A204.1 (cell line): ENCODE measurements around the gene INTS2.
"Not testable (repeated sequence)": the region's sequence is repeated elsewhere in the genome, so short reads cannot be mapped to it uniquely, and the experiment has no call there.

ENCODE experiments used
- FAIRE-seq: peaks from 2 replicates; lab custom pipeline; 2012; peaks lifted over from hg19 to GRCh38; lab: Jason Lieb, UNC

Gene INTS2

GRCh38 chr17:61848247-61848646 is 79.5 kb downstream of the INTS2 start:
- no peak for FAIRE-seq

- FAIRE-seq = no peak
Measured at GRCh38 chr17:61847659-61848058, 80.1 kb downstream of the INTS2 start.

GRCh38 chr17:61846761-61847375 is 80.9 kb downstream of the INTS2 start:
- FAIRE-seq = no peak

GRCh38 chr17:61846088-61846487 is 81.7 kb downstream of the INTS2 start:
- no peak for FAIRE-seq

- no peak for FAIRE-seq
Measured at GRCh38 chr17:61843435-61843834, 84.3 kb downstream of the INTS2 start.

- no peak for FAIRE-seq
Measured at GRCh38 chr17:61842899-61843298, 84.9 kb downstream of the INTS2 start.

GRCh38 chr17:61839300-61839786 is 88.4 kb downstream of the INTS2 start:
- no peak for FAIRE-seq

GRCh38 chr17:61837175-61838051 is 90.4 kb downstream of the INTS2 start:
- peak; percentile 98 for FAIRE-seq

GRCh38 chr17:61836266-61837174 is 91.3 kb downstream of the INTS2 start:
- FAIRE-seq = no peak

- FAIRE-seq = no peak
Measured at GRCh38 chr17:61835606-61836005, 92.2 kb downstream of the INTS2 start.

GRCh38 chr17:61834610-61835009 is 93.2 kb downstream of the INTS2 start:
- FAIRE-seq = no peak

- no peak for FAIRE-seq
Measured at GRCh38 chr17:61833536-61834193, 94.1 kb downstream of the INTS2 start.

GRCh38 chr17:61832463-61832862 is 95.3 kb downstream of the INTS2 start:
- no peak for FAIRE-seq

GRCh38 chr17:61831099-61831498 is 96.7 kb downstream of the INTS2 start:
- no peak for FAIRE-seq

- no peak for FAIRE-seq
Measured at GRCh38 chr17:61828694-61829093, 99.1 kb downstream of the INTS2 start.

- FAIRE-seq = no peak
Measured at GRCh38 chr17:61827649-61828395, 100.0 kb downstream of the INTS2 start.

GRCh38 chr17:61826866-61827265 is 100.9 kb downstream of the INTS2 start:
- FAIRE-seq = not testable (repeated sequence)

GRCh38 chr17:61826198-61826597 is 101.6 kb downstream of the INTS2 start:
- FAIRE-seq = not testable (repeated sequence)

- no peak for FAIRE-seq
Measured at GRCh38 chr17:61825448-61826137, 102.2 kb downstream of the INTS2 start.
